ENCODE measurements around the gene ACKR4. TPM values are rescaled to one million over a fixed set of nuclear protein-coding genes. Genes with fewer than 3 reads are reported as not detected.
"Not testable (repeated sequence)": the region's sequence is repeated elsewhere in the genome, so short reads cannot be mapped to it uniquely, and the experiment has no call there.

The ACKR4 gene
- total and polyA plus RNA-seq, 4 donors: 2.0 to 5.8 (median 4.0) TPM

DNA sequence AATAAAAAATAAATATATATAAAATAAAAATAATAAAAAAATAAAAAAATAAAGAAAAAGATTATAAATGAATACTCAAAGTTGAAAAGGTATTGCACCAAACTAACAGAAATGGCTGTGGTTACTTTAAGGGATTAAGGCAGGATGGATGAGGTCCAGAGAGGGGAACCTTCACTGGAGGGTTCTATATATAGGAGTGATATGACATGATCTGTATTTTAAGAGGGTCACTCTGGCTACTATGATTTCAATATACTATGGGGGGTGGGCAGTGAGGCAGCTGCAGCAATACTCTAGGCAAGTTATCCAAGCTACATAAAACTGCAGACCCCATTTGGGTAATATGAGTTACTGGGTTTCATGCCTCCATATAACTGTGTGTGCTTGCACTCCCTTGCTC lies 38.0 kb downstream of the ACKR4 start:
- H3K27ac ChIP-seq (ENCODE audit: low read depth in 1 of 2, low read length in 1 of 2): no peak overlapping the region
- no peaks in the 10 kb centered on the region for H3K27me3 ChIP-seq (ENCODE audit: control insufficient read depth in 3 of 3, insufficient read depth in 3 of 3, low read length in 2 of 3)
- no peak for TF ChIP-seq CTCF (IDR thresholded peaks at IDR 0.05; ENCODE audit: control extremely low read depth, extremely low read depth)
- no peak overlapping the region for H3K9ac ChIP-seq (ENCODE audit: insufficient read depth in 1 of 2, low read length in 2 of 2)
- H3K9me3 ChIP-seq (ENCODE audit: control insufficient read depth in 4 of 4, insufficient read depth in 3 of 4, low read length in 3 of 4): no peaks in the 10 kb centered on the region
- no peak for ATAC-seq (ENCODE audit: insufficient read depth, low FRiP score)
- no peak overlapping the region for H3K4me3 ChIP-seq
- DNase-seq: no peak
- peaks cover 2 to 15% (median 7%) of the 10 kb centered on the region in 4 donors for H3K36me3 ChIP-seq (ENCODE audit: control insufficient read depth in 4 of 4, insufficient read depth in 4 of 4, low read length in 4 of 4)
- H3K4me1 ChIP-seq (ENCODE audit: control insufficient read depth in 5 of 5, insufficient read depth in 5 of 5, low read length in 5 of 5): peaks cover 0 to 3% (median 0%) of the 10 kb centered on the region in 5 donors

- WGBS, 2 donors: 39 to 77% methylated on average over 1 of the region's 1 CpG
Observed at GRCh38 chr3:132637590-132637989, 40.5 kb downstream of the ACKR4 start.

GRCh38 chr3:132638706-132639105 lies 41.6 kb downstream of the ACKR4 start:
- Histone ChIP-seq H3K9ac (ENCODE audit: insufficient read depth in 1 of 2, low read length in 2 of 2) (no peak overlapping the region), H3K4me3 (no peak overlapping the region), H3K9me3 (ENCODE audit: control insufficient read depth in 4 of 4, insufficient read depth in 3 of 4, low read length in 3 of 4) (no peaks in the 10 kb centered on the region), H3K36me3 (ENCODE audit: control insufficient read depth in 4 of 4, insufficient read depth in 4 of 4, low read length in 4 of 4) (peaks cover 0 to 15% (median 8%) of the 10 kb centered on the region in 4 donors), H3K27ac (ENCODE audit: low read depth in 1 of 2, low read length in 1 of 2) (no peak overlapping the region), H3K27me3 (ENCODE audit: control insufficient read depth in 3 of 3, insufficient read depth in 3 of 3, low read length in 2 of 3) (no peaks in the 10 kb centered on the region), H3K4me1 (ENCODE audit: control insufficient read depth in 5 of 5, insufficient read depth in 5 of 5, low read length in 5 of 5) (peaks cover 0 to 3% (median 0%) of the 10 kb centered on the region in 5 donors)
- ATAC-seq (ENCODE audit: insufficient read depth, low FRiP score) (no peak), DNase-seq (no peak)
- no peak for TF ChIP-seq CTCF (IDR thresholded peaks at IDR 0.05; ENCODE audit: control extremely low read depth, extremely low read depth)

More at GRCh38 chr3:132637590-132637989, 40.5 kb downstream of the ACKR4 start:
- Histone ChIP-seq H3K9ac (ENCODE audit: insufficient read depth in 1 of 2, low read length in 2 of 2) (no peak overlapping the region), H3K9me3 (ENCODE audit: control insufficient read depth in 4 of 4, insufficient read depth in 3 of 4, low read length in 3 of 4) (no peaks in the 10 kb centered on the region), H3K36me3 (ENCODE audit: control insufficient read depth in 4 of 4, insufficient read depth in 4 of 4, low read length in 4 of 4) (peaks cover 0 to 15% (median 8%) of the 10 kb centered on the region in 4 donors), H3K27me3 (ENCODE audit: control insufficient read depth in 3 of 3, insufficient read depth in 3 of 3, low read length in 2 of 3) (no peaks in the 10 kb centered on the region), H3K4me3 (no peak overlapping the region), H3K4me1 (ENCODE audit: control insufficient read depth in 5 of 5, insufficient read depth in 5 of 5, low read length in 5 of 5) (peaks cover 0 to 3% (median 0%) of the 10 kb centered on the region in 5 donors), H3K27ac (ENCODE audit: low read depth in 1 of 2, low read length in 1 of 2) (no peak overlapping the region)
- DNase-seq (no peak), ATAC-seq (ENCODE audit: insufficient read depth, low FRiP score) (no peak)
- TF ChIP-seq CTCF (IDR thresholded peaks at IDR 0.05; ENCODE audit: control extremely low read depth, extremely low read depth): no peak

DNA sequence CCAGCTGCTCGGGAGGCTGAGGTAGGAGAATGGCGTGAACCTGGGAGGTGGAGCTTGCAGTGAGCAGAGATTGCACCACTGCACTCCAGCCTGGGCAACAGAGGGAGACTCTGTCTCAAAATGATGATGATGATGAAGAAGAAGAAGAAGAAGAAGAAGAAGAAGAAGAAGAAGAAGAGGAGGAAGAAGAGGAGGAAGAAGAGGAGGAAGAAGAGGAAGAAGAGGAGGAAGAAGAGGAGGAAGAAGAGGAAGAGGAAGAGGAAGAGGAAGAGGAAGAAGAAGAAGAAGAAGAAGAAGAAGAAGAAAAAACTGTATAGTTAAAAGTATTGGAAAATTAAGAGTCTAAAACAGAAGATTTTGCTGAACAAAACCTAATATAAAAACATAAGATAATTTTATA lies 44.4 kb downstream of the ACKR4 start:
- H3K36me3 ChIP-seq (ENCODE audit: control insufficient read depth in 4 of 4, insufficient read depth in 4 of 4, low read length in 4 of 4): peaks cover 0 to 15% (median 5%) of the 10 kb centered on the region in 4 donors
- not testable (repeated sequence) for H3K4me3 ChIP-seq; H3K9ac ChIP-seq (ENCODE audit: insufficient read depth in 1 of 2, low read length in 2 of 2); H3K4me1 ChIP-seq (ENCODE audit: control insufficient read depth in 5 of 5, insufficient read depth in 5 of 5, low read length in 5 of 5); H3K27me3 ChIP-seq (ENCODE audit: control insufficient read depth in 3 of 3, insufficient read depth in 3 of 3, low read length in 2 of 3); H3K27ac ChIP-seq (ENCODE audit: low read depth in 1 of 2, low read length in 1 of 2); H3K9me3 ChIP-seq (ENCODE audit: control insufficient read depth in 4 of 4, insufficient read depth in 3 of 4, low read length in 3 of 4); ATAC-seq (ENCODE audit: insufficient read depth, low FRiP score); DNase-seq
- WGBS, 2 donors: 83 to 87% methylated on average over 2 of the region's 2 CpGs
